ENCODE measurements around the gene ABCA4.
A peak's percentile ranks its signal among the peaks of the same experiment; 100 is the strongest.

ABCA4 gene

GRCh38 chr1:94025383-94026340 is 95.3 kb downstream of the ABCA4 start:
- ATAC-seq, result peak; percentile 85
- TF ChIP-seq ZFP30 (CRISPR knock-in tag; IDR thresholded peaks at IDR 0.05) (no peak), ZNF8 (CRISPR knock-in tag; IDR thresholded peaks at IDR 0.05) (no peak), ESRRG (CRISPR knock-in tag; IDR thresholded peaks at IDR 0.05) (no peak), RARB (CRISPR knock-in tag; IDR thresholded peaks at IDR 0.05) (no peak)

- no peak for ATAC-seq
- TF ChIP-seq ZNF70 (CRISPR knock-in tag; IDR thresholded peaks at IDR 0.05), result no peak
- no peak for TF ChIP-seq ESRRG (CRISPR knock-in tag; IDR thresholded peaks at IDR 0.05)
- TF ChIP-seq, protein P1, sequence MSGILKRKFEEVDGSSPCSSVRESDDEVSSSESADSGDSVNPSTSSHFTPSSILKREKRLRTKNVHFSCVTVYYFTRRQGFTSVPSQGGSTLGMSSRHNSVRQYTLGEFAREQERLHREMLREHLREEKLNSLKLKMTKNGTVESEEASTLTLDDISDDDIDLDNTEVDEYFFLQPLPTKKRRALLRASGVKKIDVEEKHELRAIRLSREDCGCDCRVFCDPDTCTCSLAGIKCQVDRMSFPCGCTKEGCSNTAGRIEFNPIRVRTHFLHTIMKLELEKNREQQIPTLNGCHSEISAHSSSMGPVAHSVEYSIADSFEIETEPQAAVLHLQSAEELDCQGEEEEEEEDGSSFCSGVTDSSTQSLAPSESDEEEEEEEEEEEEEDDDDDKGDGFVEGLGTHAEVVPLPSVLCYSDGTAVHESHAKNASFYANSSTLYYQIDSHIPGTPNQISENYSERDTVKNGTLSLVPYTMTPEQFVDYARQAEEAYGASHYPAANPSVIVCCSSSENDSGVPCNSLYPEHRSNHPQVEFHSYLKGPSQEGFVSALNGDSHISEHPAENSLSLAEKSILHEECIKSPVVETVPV (CRISPR knock-in tag; IDR thresholded peaks at IDR 0.05), result no peak
- TF ChIP-seq ZNF8 (CRISPR knock-in tag; IDR thresholded peaks at IDR 0.05), result no peak
- TF ChIP-seq SNAI2 (CRISPR knock-in tag; IDR thresholded peaks at IDR 0.05), result no peak
- TF ChIP-seq, protein P2, sequence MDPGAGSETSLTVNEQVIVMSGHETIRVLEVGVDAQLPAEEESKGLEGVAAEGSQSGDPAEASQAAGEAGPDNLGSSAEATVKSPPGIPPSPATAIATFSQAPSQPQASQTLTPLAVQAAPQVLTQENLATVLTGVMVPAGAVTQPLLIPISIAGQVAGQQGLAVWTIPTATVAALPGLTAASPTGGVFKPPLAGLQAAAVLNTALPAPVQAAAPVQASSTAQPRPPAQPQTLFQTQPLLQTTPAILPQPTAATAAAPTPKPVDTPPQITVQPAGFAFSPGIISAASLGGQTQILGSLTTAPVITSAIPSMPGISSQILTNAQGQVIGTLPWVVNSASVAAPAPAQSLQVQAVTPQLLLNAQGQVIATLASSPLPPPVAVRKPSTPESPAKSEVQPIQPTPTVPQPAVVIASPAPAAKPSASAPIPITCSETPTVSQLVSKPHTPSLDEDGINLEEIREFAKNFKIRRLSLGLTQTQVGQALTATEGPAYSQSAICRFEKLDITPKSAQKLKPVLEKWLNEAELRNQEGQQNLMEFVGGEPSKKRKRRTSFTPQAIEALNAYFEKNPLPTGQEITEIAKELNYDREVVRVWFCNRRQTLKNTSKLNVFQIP (CRISPR knock-in tag; IDR thresholded peaks at IDR 0.05; ENCODE audit: borderline replicate concordance, low read depth), result no peak
- TF ChIP-seq BACH2 (CRISPR knock-in tag; IDR thresholded peaks at IDR 0.05; ENCODE audit: borderline replicate concordance), result no peak
- TF ChIP-seq, protein P3, sequence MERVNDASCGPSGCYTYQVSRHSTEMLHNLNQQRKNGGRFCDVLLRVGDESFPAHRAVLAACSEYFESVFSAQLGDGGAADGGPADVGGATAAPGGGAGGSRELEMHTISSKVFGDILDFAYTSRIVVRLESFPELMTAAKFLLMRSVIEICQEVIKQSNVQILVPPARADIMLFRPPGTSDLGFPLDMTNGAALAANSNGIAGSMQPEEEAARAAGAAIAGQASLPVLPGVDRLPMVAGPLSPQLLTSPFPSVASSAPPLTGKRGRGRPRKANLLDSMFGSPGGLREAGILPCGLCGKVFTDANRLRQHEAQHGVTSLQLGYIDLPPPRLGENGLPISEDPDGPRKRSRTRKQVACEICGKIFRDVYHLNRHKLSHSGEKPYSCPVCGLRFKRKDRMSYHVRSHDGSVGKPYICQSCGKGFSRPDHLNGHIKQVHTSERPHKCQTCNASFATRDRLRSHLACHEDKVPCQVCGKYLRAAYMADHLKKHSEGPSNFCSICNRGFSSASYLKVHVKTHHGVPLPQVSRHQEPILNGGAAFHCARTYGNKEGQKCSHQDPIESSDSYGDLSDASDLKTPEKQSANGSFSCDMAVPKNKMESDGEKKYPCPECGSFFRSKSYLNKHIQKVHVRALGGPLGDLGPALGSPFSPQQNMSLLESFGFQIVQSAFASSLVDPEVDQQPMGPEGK (CRISPR knock-in tag; IDR thresholded peaks at IDR 0.05; ENCODE audit: borderline replicate concordance), result no peak
- TF ChIP-seq GLIS3 (CRISPR knock-in tag; IDR thresholded peaks at IDR 0.05), result no peak
- TF ChIP-seq TCF4 (CRISPR knock-in tag; IDR thresholded peaks at IDR 0.05; ENCODE audit: borderline replicate concordance), result no peak
- TF ChIP-seq PPARA (CRISPR knock-in tag; IDR thresholded peaks at IDR 0.05; ENCODE audit: borderline replicate concordance), result no peak
- no peak for TF ChIP-seq ZC3H10 (CRISPR knock-in tag; IDR thresholded peaks at IDR 0.05)
- no peak for TF ChIP-seq ARNTL (CRISPR knock-in tag; IDR thresholded peaks at IDR 0.05; ENCODE audit: borderline replicate concordance, low read depth)
- no peak for TF ChIP-seq CSDC2 (CRISPR knock-in tag; IDR thresholded peaks at IDR 0.05)
- no peak for TF ChIP-seq CREB5 (CRISPR knock-in tag; IDR thresholded peaks at IDR 0.05; ENCODE audit: low read depth)
- no peak for TF ChIP-seq ZFP3 (CRISPR knock-in tag; IDR thresholded peaks at IDR 0.05)
Measured at GRCh38 chr1:94024104-94024792, 96.7 kb downstream of the ABCA4 start.

GRCh38 chr1:94022471-94023189 is 98.3 kb downstream of the ABCA4 start:
- no peak for TF ChIP-seq ESRRG (CRISPR knock-in tag; IDR thresholded peaks at IDR 0.05)
- TF ChIP-seq, protein P4, sequence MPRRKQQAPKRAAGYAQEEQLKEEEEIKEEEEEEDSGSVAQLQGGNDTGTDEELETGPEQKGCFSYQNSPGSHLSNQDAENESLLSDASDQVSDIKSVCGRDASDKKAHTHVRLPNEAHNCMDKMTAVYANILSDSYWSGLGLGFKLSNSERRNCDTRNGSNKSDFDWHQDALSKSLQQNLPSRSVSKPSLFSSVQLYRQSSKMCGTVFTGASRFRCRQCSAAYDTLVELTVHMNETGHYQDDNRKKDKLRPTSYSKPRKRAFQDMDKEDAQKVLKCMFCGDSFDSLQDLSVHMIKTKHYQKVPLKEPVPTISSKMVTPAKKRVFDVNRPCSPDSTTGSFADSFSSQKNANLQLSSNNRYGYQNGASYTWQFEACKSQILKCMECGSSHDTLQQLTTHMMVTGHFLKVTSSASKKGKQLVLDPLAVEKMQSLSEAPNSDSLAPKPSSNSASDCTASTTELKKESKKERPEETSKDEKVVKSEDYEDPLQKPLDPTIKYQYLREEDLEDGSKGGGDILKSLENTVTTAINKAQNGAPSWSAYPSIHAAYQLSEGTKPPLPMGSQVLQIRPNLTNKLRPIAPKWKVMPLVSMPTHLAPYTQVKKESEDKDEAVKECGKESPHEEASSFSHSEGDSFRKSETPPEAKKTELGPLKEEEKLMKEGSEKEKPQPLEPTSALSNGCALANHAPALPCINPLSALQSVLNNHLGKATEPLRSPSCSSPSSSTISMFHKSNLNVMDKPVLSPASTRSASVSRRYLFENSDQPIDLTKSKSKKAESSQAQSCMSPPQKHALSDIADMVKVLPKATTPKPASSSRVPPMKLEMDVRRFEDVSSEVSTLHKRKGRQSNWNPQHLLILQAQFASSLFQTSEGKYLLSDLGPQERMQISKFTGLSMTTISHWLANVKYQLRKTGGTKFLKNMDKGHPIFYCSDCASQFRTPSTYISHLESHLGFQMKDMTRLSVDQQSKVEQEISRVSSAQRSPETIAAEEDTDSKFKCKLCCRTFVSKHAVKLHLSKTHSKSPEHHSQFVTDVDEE (CRISPR knock-in tag; IDR thresholded peaks at IDR 0.05), result no peak
- no peak for TF ChIP-seq ARNTL (CRISPR knock-in tag; IDR thresholded peaks at IDR 0.05; ENCODE audit: borderline replicate concordance, low read depth)
- TF ChIP-seq TOX (CRISPR knock-in tag; IDR thresholded peaks at IDR 0.05; ENCODE audit: borderline replicate concordance), result no peak
- TF ChIP-seq ISL1 (CRISPR knock-in tag; IDR thresholded peaks at IDR 0.05), result no peak
- TF ChIP-seq SNAI2 (CRISPR knock-in tag; IDR thresholded peaks at IDR 0.05), result no peak
- TF ChIP-seq OSR1 (CRISPR knock-in tag; IDR thresholded peaks at IDR 0.05), result no peak
- no peak for TF ChIP-seq RARB (CRISPR knock-in tag; IDR thresholded peaks at IDR 0.05)
- no peak for ATAC-seq

All from SK-N-SH treated with all-trans-retinoic acid at 6 μM for 48 hours (cell line).